ENCODE results near the gene SLC27A3.

Gene SLC27A3

GRCh38 chr1:153783233-153784190, 8.3 kb downstream of the SLC27A3 start:
- peak; percentile 16; the same call in 1 of the 2 replicates for TF ChIP-seq CTCF (conservative IDR thresholded peaks at IDR 0.05; ENCODE audit: low read length)

GRCh38 chr1:153786038-153786790, 11.0 kb downstream of the SLC27A3 start:
- H3K4me3 ChIP-seq (ENCODE audit: low read length), result no peak overlapping the region
- DNase-seq (ENCODE audit: low read depth), result no peak
- TF ChIP-seq CTCF (conservative IDR thresholded peaks at IDR 0.05; ENCODE audit: low read length), result no peak

More at GRCh38 chr1:153783233-153784190, 8.3 kb downstream of the SLC27A3 start:
- H3K4me3 ChIP-seq (ENCODE audit: low read length), result peak overlapping the region; percentile 71
- DNase-seq (ENCODE audit: low read depth), result peak; percentile 88

GRCh38 chr1:153789478-153790034, 14.3 kb downstream of the SLC27A3 start:
- H3K4me3 ChIP-seq (ENCODE audit: low read length), result peak overlapping the region; percentile 50
- DNase-seq (ENCODE audit: low read depth), result no peak
- no peak for TF ChIP-seq CTCF (conservative IDR thresholded peaks at IDR 0.05; ENCODE audit: low read length)

GRCh38 chr1:153790313-153790965, 15.2 kb downstream of the SLC27A3 start:
- peak; percentile 88 for DNase-seq (ENCODE audit: low read depth)
- TF ChIP-seq CTCF (conservative IDR thresholded peaks at IDR 0.05; ENCODE audit: low read length), result no peak
- H3K4me3 ChIP-seq (ENCODE audit: low read length), result peak overlapping the region; percentile 50

- DNase-seq (ENCODE audit: low read depth), result peak; percentile 95
- peak overlapping the region; percentile 50 for H3K4me3 ChIP-seq (ENCODE audit: low read length)
- no peak for TF ChIP-seq CTCF (conservative IDR thresholded peaks at IDR 0.05; ENCODE audit: low read length)
Measured at GRCh38 chr1:153790966-153791647, 15.9 kb downstream of the SLC27A3 start.

- TF ChIP-seq CTCF (conservative IDR thresholded peaks at IDR 0.05; ENCODE audit: low read length), result no peak
- H3K4me3 ChIP-seq (ENCODE audit: low read length), result no peak overlapping the region
- peak; percentile 42 for DNase-seq (ENCODE audit: low read depth)
Measured at GRCh38 chr1:153791648-153792253, 16.5 kb downstream of the SLC27A3 start.

All from AG10803 (cell line).